Hippocampal formation (tissue), 2 donors: ENCODE measurements around the gene FIBCD1.

Experiments
- DNase-seq, 2 donors: peaks; one replicate each; lab custom pipeline; 2025; lab: John Stamatoyannopoulos, UW

The FIBCD1 gene

DNA sequence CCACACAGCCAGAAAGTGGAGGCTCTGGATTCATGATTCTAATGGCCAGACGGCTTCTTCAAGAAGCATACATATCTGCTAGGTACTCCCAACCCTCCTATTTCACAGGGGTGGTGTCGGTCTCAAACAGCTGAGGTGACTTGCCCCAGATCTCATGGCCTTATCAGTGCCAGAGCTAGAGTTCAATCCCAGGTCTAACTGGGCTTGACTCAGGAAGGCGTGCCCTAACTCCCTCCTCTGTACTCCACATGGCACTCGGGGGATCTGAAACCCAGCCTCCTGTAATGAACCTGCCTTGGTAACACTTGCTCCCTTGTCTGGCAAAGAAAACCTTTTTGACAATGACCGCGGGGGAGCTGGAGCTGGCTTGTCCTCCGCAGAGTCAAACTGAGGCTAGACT lies 44.5 kb downstream of the FIBCD1 start:
- DNase-seq: no peak

DNA sequence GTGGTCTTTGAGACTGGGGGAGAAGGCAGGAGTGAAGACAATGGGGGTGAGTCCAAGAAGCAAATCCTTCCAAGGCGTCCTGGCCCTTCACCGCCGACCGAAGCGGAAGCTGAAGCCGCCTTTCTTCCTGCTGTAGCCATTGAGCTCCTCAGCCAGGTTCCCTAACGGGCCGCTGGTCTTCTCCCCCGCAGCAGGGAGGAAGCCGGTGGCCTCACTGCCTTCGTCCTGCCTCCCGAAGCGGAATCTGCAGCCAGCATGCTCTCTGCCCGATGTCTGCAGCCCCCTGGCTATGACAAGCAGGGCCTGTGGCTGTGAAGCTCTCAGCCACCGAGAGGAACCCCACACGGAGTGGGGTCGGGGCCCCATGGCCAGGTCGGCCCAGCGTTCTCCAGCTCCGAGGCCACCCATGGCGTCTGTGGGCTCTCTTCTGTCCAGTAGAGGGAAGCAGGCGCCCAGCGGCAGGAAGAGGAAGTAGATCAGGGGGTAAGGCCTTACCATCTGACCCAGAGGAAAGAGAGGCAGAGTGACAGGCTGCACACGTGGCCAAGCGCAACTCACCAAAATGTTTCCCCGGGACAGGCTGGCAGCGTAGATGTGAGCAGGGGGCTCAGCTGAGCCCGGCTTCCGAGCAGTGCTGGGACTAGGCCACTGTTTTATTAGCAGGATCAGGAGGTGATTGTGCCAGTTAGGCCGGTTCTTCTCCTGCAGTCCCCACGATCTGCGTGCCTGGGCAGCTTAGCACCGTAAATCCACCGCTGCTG lies 45.5 kb downstream of the FIBCD1 start:
- peak in 1 of 2 donors; percentile 36 for DNase-seq

DNA sequence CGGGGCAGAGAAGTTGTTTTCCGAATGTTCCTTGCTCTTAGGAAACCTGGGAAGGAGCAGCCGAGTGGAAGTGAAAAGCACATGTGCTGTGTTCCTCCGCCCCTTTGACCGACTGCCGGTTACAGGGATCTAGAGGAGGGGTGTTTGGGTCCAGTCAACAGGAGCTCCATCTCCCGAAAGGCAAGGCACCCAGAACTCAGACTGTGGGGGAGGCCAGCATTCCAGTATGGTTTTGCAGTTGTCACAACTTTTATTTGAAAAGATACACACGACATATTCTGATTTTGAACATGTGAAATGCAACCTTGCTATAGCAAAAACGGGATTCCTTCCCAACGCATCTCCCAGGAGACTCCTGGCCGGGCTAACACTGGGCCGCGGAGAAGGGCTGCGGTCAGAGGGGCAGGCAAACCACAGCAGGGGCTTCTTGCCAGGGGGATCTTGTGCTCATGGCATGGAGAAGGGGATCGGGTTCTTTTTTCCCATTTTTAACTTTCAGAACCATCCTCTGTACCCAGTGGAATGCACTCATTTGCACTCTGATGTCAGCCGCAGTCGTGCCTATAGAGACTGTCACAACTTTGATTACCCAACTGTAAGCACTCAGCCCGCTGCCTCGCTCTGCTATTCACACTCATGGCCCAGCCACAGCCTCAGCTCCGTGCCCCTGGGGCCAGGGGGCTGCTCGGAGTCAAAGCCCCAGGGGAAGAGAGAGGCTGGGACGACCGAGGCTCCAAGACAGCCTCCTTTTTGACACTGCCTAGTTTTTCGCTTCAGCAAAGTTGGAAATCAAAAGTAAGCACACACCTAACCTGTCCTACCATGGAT lies 46.4 kb downstream of the FIBCD1 start:
- no peak for DNase-seq

DNA sequence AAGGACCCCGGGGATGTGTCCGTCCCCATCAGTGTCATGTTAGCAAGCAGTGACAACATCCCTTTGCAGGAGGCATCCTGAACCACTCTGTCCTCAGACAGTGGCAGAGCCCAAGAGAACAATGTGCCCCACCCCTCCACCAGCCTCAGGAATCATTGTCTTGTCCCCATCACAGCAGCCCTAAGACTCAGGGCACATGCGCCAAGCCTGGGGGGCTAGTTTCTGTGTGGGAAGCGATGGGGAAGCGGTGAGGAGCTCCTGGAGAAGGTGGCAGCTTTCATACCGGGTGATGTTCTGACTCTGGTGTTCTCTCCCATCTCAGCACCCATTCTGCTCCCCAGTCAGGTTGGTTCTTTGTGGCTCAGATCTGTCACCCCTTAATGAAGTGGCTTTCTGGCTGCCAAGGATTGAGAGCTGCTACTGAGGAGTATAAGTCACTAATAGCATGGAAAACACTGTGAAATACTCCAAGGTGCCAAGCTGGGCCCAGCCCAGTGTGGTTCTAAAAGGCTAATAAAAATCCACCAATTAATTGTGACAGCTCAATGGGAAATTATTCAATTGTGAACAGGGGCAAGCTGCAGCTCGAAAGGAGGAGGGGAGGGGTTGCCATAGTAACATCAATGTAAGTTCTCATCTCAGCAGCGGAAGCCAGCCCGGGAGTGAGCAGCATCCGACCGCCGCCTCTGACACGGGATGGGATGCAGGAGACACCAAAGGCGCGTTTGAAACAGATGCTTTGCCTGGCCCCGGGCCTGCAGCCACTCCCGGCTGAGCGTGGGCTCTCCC lies 47.2 kb downstream of the FIBCD1 start:
- DNase-seq: peak; percentile 28 to 34

DNA sequence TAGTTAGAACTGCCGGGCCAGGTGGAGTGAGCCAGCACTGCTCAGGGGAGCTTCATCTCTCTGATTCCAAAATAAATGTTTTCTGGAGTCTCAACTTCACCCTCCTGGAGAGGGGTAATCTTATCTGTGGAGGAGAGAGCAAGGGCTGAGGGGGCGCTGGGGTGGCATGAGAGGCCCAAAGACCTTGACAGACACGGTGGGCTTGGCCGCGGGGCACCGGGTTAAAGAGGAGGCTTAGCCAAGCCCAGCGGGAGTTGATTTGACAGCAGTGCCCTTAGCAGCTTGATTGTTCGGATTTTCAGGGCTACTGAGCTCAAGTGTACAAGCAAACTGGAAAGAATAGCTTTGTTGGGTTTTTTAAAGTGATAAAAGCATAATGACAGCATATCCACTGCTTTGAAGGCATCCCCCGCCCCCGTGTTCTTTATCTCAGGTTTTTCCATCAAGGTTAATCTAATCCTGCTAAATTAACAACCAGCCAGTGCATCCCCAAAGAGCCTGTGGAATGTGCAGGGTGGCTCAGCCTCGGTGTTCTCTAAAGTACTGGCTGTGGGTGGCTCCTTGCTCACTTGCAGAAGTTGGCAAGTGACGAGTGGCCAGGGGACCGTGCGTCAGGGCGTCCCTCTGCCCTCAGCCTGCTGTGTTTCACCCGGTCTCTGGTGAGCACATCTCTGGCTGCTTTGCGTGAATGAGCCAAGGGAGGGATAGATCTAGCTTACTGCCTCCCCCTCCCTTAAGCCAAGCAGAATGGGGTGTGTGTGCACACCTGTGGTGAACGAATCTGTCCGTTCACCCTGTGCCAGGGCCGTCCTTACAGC lies 48.0 kb downstream of the FIBCD1 start:
- DNase-seq: no peak

DNA sequence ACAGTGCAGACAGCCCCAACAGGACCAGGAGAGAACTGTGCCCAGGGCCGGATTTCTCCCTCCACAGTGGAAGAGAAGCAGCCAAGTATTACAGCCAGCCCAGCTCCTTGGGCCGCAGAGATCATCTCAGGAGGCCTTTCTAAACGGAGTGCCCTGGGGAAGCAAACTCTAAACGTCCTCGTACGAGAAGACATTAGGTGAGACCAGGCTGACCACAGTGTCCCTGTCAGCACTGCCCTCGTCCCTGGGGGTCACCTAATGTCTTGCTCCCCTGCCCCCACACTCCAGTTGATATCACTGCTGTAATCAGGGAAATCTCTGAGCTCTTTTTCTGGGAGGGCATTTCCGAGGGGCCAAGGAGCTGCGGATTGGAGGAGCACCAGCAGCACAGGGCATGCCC lies 48.9 kb downstream of the FIBCD1 start:
- DNase-seq: no peak

DNA sequence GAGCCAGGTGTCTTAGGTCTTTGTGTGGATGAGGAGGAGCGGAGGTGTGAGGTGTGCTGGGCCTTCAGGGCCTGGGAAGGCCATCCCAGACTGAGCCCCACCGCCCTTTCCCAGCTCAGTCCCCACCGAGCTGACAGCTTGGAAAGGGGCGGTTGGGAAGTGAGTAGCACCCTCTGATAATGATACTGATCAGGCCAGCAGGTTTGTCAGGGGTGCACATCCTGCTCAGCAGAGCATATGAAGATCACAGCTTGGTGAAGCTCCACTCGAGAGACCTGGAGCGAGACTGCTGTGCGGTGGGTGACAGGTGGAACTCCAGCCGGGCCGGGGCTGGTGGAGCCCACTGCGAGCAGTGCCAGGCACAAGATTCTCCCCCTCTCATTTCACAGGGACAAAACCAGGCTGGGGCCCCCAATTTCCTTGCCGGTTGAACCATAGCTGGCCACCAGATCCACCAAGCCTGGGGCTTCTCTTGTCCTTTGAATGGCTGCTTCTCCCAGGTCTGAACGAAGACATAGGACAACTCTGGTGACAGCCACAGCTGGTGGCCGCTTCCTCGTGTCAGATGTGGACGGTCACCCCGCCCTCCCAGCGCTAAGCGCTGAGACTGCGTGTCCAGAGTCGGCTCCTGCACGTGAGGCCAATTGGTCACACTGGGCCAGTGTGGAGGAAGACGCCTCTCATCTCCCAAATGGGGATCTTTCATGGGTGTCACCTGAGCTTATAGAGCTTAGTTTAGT lies 50.7 kb downstream of the FIBCD1 start:
- no peak for DNase-seq

DNA sequence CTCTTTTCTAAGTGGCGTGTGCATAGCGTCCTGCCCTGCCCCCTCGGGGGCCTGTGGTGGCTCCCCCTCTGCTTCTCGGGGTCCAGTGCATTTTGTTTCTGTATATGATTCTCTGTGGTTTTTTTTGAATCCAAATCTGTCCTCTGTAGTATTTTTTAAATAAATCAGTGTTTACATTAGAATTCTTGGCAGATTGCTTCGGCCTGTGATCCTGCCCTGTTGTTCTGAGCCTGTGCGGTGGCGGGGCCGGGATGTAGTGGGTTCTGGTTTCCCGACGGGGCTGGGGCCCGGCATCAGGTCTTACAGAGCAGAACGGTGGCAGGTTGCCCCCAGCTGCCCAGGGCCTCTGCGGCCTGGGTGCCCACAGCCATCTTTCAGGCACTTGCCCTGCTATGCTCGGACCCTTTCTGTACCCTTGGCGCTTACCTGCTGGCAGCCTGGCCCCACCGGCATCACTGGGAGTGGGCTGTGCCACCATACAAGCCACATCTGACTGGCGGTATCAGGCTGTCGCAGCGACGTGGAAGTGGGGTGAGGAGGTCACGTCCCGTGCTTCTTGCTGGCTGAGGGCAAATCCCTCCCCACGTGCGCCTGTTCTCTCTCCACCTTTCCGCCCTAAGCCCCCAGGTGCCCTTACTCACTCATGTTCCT lies 51.4 kb downstream of the FIBCD1 start:
- DNase-seq: no peak

DNA sequence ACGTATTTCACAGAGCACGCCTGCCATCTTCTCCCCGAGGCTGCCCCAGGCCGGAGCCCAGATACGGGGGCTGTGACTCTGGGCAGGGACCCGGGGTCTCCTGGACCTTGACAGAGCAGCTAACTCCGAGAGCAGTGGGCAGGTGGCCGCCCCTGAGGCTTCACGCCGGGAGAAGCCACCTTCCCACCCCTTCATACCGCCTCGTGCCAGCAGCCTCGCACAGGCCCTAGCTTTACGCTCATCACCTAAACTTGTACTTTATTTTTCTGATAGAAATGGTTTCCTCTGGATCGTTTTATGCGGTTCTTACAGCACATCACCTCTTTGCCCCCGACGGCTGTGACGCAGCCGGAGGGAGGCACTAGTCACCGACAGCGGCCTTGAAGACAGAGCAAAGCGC lies 52.1 kb downstream of the FIBCD1 start:
- no peak for DNase-seq

DNA sequence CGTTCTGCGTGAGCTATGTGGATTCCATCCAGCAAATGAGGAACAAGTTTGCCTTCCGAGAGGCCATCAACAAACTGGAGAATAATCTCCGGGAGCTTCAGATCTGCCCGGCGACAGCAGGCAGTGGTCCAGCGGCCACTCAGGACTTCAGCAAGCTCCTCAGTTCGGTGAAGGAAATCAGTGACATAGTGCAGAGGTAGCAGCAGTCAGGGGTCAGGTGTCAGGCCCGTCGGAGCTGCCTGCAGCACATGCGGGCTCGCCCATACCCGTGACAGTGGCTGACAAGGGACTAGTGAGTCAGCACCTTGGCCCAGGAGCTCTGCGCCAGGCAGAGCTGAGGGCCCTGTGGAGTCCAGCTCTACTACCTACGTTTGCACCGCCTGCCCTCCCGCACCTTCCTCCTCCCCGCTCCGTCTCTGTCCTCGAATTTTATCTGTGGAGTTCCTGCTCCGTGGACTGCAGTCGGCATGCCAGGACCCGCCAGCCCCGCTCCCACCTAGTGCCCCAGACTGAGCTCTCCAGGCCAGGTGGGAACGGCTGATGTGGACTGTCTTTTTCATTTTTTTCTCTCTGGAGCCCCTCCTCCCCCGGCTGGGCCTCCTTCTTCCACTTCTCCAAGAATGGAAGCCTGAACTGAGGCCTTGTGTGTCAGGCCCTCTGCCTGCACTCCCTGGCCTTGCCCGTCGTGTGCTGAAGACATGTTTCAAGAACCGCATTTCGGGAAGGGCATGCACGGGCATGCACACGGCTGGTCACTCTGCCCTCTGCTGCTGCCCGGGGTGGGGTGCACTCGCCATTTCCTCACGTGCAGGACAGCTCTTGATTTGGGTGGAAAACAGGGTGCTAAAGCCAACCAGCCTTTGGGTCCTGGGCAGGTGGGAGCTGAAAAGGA lies 53.3 kb downstream of the FIBCD1 start:
- DNase-seq: no peak

DNA sequence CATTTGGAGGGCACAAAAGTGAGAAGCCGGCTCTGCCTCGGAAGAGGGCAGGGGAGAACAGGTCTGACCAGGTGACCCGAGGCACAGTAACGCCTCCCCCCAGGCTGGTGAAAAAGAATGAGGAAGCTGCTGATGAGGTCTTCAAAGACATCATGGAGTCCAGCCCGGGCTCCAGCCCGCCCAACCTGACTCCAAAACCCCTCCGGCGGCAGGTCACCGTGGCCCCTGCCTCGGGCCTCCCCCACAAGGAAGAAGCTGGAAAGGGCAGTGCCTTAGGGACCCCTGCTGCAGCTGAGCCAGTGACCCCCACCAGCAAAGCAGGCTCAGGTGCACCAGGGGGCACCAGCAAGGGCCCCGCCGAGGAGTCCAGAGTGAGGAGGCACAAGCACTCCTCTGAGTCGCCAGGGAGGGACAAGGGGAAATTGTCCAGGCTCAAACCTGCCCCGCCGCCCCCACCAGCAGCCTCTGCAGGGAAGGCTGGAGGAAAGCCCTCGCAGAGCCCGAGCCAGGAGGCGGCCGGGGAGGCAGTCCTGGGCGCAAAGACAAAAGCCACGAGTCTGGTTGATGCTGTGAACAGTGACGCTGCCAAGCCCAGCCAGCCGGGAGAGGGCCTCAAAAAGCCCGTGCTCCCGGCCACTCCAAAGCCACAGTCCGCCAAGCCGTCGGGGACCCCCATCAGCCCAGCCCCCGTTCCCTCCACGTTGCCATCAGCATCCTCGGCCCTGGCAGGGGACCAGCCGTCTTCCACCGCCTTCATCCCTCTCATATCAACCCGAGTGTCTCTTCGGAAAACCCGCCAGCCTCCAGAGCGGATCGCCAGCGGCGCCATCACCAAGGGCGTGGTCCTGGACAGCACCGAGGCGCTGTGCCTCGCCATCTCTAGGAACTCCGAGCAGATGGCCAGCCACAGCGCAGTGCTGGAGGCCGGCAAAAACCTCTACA lies 54.2 kb downstream of the FIBCD1 start:
- DNase-seq: peak in 1 of 2 donors; percentile 19

DNA sequence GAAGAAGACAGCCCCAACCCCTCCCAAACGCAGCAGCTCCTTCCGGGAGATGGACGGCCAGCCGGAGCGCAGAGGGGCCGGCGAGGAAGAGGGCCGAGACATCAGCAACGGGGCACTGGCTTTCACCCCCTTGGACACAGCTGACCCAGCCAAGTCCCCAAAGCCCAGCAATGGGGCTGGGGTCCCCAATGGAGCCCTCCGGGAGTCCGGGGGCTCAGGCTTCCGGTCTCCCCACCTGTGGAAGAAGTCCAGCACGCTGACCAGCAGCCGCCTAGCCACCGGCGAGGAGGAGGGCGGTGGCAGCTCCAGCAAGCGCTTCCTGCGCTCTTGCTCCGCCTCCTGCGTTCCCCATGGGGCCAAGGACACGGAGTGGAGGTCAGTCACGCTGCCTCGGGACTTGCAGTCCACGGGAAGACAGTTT lies 54.9 kb downstream of the FIBCD1 start:
- no peak for DNase-seq

DNA sequence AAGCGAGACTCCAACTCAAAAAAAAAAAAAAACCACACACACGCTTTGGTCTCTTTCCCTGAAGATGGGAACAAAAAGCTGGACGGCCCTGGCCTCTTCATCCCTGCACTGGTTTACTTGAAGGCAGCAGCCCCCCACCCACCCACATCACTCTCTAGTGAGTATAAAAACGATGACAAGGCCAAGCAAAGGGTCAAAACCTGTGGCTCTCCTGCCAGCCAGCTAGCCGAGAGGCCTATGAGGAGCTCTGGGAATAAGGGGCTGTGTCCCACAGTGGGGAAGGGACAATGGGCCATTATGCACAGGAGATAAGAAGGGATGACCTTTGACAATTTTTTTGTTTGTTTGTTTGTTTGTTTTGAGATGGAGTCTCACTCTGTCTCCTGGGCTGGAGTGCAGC lies 55.6 kb downstream of the FIBCD1 start:
- no peak for DNase-seq

DNA sequence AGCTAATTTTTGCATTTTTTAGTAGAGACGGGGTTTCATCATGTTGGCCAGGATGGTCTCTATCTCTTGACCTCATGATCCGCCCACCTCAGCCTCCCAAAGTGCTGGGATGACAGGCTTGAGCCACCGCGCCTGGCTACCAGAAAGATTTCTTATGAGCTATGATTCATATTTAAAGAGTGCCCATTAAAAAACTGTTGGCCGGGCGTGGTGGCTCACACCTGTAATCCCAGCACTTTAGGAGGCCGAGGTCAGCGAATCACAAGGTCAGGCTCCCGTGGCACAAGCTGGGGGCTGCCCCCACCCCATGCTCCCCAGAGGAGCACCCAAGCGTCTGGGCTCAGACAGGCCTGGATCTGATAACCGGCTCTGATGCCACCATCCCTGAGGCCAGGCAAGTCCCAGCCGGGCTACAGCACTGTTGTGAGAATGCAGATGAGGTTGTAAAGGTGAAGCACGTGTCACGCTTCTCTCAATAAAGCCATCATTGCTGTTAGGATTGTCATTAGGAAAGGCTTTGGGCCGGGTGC lies 56.3 kb downstream of the FIBCD1 start:
- DNase-seq: no peak

DNA sequence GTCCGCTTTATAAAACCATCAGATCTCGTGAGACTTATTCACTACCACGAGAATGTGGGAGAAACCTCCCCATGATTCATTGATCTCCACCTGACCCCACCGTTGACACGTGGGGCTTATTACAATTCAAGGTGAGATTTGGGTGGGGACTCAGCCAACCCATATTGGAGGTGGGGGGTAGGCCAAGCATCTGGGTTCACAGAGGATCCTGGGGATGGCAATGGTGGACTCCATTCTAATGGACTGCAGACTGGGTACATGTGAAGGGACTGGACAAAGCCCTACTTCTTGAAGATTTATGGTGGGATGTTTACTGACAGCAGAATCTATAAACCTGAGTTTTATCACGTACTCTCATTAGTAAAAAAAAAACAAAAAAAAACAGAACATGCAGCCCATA lies 57.5 kb downstream of the FIBCD1 start:
- DNase-seq: no peak

DNA sequence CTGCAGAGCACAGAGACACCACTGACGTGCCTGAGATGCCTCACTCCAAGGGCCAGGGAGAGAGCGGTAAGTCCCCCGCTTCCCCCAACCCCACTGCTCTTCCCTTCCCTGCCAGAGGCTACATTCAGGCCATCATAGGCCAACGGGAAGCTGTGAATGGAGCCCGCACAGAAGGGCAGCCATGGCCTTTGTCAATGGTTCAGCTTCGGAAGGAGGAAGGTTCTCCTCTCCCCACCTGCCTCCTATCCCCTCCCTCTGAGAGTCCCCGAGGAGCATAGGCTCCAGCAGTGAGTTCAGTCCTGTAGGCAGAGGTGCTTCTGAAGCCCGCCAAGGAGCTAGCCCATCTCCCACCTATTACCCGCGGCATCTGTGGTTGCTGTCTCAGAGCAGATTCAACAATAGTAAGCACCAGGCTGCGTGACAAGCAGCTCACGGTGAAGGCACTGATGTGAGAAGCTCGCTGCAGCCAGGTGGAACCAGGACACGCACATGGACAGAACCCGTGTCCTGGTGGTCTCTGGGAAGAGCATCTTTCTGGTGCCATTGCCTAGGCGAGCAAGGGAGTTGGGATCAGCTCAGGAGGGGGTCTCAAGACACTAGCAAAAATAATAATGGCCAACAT lies 58.3 kb downstream of the FIBCD1 start:
- DNase-seq: no peak

DNA sequence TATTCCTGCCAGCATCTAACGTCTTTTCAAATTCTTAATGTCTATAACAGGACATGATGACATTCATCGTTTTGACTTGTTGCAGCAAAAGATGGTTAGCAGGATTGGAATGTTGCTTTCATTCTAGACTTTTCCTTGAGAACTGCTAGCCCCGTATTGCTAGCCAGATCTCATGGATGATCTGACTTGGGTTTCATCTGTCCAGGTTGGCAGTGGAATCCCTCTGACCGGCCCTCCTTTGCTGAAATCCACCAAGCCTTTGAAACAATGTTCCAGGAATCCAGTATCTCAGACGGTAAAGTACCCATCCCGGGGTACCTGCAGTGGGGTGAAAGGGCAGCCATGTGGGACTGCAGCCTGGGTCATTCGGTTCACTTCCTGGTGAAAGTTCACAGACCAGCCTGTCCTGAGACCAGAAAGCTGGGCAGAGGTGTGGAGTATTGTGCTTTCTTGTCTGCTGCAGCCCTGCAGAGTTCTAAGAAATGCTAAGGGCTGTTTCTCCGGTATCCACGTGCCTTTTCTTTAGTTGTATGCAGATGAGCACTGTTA lies 59.1 kb downstream of the FIBCD1 start:
- DNase-seq: no peak
